B cell (primary cell): Measurements from ENCODE around the gene ZNF423. TPM values are rescaled to one million over a fixed set of nuclear protein-coding genes. Genes with fewer than 3 reads are reported as not detected.

ENCODE experiments used
- ATAC-seq: fragments of 200-7000 bp; cut with Tn5 transposase; one replicate; pipeline ENCODE4 v1.10.0; 2021; ENCODE audit warnings: low read depth, mild to moderate bottlenecking, moderate number of reproducible peaks, moderate library complexity
- CTCF ChIA-PET: fragments of 350-600 bp; sonication (Branson Sonifier 250); formaldehyde crosslinking; loops from one replicate; lab custom pipeline; 2021; ENCODE audit warnings: antibody characterized with exemption, inconsistent platforms; lab: Charles Lee
- POLR2A ChIA-PET: fragments of 350-600 bp; sonication (Branson Sonifier 250); formaldehyde crosslinking; loops from one replicate; lab custom pipeline; 2021; ENCODE audit warnings: antibody characterized with exemption; lab: Charles Lee
- DNase-seq: peaks from one replicate; pipeline ENCODE4 v3.0.0; 2013
- H2AFZ ChIP-seq: 2 replicates; pipeline ENCODE4 v1.6.1; 2012; ENCODE audit warnings: mild to moderate bottlenecking, low read depth, low read length; ENCODE audit not compliant: insufficient read depth, poor library complexity, severe bottlenecking
- H3K27ac ChIP-seq, 2 donors: 1 replicate in 1 of 2; 2 replicates in 1 of 2; pipeline ENCODE4 v1.5.1; 2012 to 2013; ENCODE audit warnings: low read length in 2 of 2, mild to moderate bottlenecking in 2 of 2, moderate library complexity in 1 of 2
- H3K27me3 ChIP-seq, 4 experiments: fragments of 200-600 bp in 1 of 4; sonication (generic) in 1 of 4; replicated peaks in 1 of 4; 1 replicate in 2 of 4; 2 replicates in 2 of 4; pipeline versions ENCODE4 v1.6.1 to v1.7.0; 2013 to 2016; ENCODE audit warnings: low read length in 3 of 4, mild to moderate bottlenecking in 2 of 4, mixed read lengths in 1 of 4, moderate library complexity in 1 of 4; ENCODE audit not compliant: insufficient read depth in 4 of 4, control insufficient read depth in 3 of 4; ENCODE audit errors: control extremely low read depth in 1 of 4
- H3K36me3 ChIP-seq, 2 experiments: replicated peaks in 1 of 2; 1 replicate in 1 of 2; 2 replicates in 1 of 2; pipeline versions ENCODE4 v1.6.1 to v1.7.1; 2013; ENCODE audit warnings: low read length in 1 of 2; ENCODE audit not compliant: insufficient read depth in 2 of 2, control insufficient read depth in 1 of 2; ENCODE audit errors: control extremely low read depth in 1 of 2, extremely low read depth in 1 of 2
- H3K4me1 ChIP-seq, 2 donors: fragments of 200-600 bp in 1 of 2; sonication (generic) in 1 of 2; 1 replicate in 1 of 2; 2 replicates in 1 of 2; pipeline versions ENCODE4 v1.5.1 to v1.6.1; 2013 to 2017; ENCODE audit warnings: low read length in 2 of 2; ENCODE audit not compliant: control insufficient read depth in 2 of 2, insufficient read depth in 2 of 2
- H3K4me2 ChIP-seq: replicated peaks from 2 replicates; pipeline ENCODE3; 2012; ENCODE audit warnings: mild to moderate bottlenecking, low read depth, low read length; ENCODE audit not compliant: poor library complexity, severe bottlenecking
- H3K4me3 ChIP-seq, 5 experiments: fragments of 200-600 bp in 1 of 5; sonication (generic) in 1 of 5; 1 replicate in 3 of 5; 2 replicates in 2 of 5; pipeline versions ENCODE4 v1.5.1 to v1.7.0; 2011 to 2016; ENCODE audit warnings: low read length in 4 of 5, mild to moderate bottlenecking in 4 of 5, low read depth in 2 of 5, control low read depth in 1 of 5, moderate library complexity in 1 of 5; ENCODE audit not compliant: insufficient read depth in 1 of 5; ENCODE audit errors: control extremely low read depth in 1 of 5, extremely low read depth in 1 of 5
- H3K79me2 ChIP-seq: fragments of 200-600 bp; sonication (generic); one replicate; pipeline ENCODE4 v1.6.0; 2016; ENCODE audit warnings: low read length; ENCODE audit not compliant: control insufficient read depth, insufficient read depth
- H3K9ac ChIP-seq: fragments of 200-600 bp; sonication (generic); 2 replicates; pipeline ENCODE4 v1.6.1; 2017; ENCODE audit warnings: mild to moderate bottlenecking, low read length, moderate library complexity
- H3K9me3 ChIP-seq, 3 donors: one replicate each; pipeline versions ENCODE4 v1.6.1 to v1.7.1; 2013; ENCODE audit warnings: low read length in 2 of 3; ENCODE audit not compliant: control insufficient read depth in 2 of 3, insufficient read depth in 1 of 3; ENCODE audit errors: control extremely low read depth in 1 of 3
- H4K20me1 ChIP-seq: 2 replicates; pipeline ENCODE4 v1.6.0; 2012; ENCODE audit warnings: mild to moderate bottlenecking, low read length; ENCODE audit not compliant: insufficient read depth, control insufficient read depth, poor library complexity, severe bottlenecking
- H3K27ac Mint-ChIP-seq: one replicate; pipeline ENCODE4 v1.8.0; 2021; ENCODE audit warnings: mixed read lengths
- H3K27me3 Mint-ChIP-seq: one replicate; pipeline ENCODE4 v1.8.0; 2021; ENCODE audit warnings: mixed read lengths
- H3K4me1 Mint-ChIP-seq: one replicate; pipeline ENCODE4 v1.8.0; 2021; ENCODE audit warnings: mixed read lengths
- H3K4me3 Mint-ChIP-seq: one replicate; pipeline ENCODE4 v1.8.0; 2021; ENCODE audit warnings: mixed read lengths
- H3K9me3 Mint-ChIP-seq: one replicate; pipeline ENCODE4 v1.8.0; 2022; ENCODE audit warnings: mixed read lengths; ENCODE audit not compliant: insufficient read depth
- CTCF ChIP-seq: fragments of 200-600 bp; IDR thresholded peaks from one replicate; pipeline ENCODE4 v1.8.0; 2022; ENCODE audit warnings: antibody characterized with exemption, mild to moderate bottlenecking
- EZH2 ChIP-seq: IDR thresholded peaks from 2 replicates; pipeline ENCODE4 v1.6.1; 2012; ENCODE audit warnings: borderline replicate concordance, low read depth, mild to moderate bottlenecking, moderate library complexity, low read length; ENCODE audit not compliant: insufficient read depth, poor library complexity, severe bottlenecking
- WGBS: methylation state at CpG from one replicate; pipeline ENCODE4 v1.1.5; 2013; ENCODE audit warnings: missing lambda C conversion rate; ENCODE audit not compliant: insufficient coverage; 5-methylcytosine and 5-hydroxymethylcytosine counted together
- intact Hi-C: fragments of 100-400 bp; cut with micrococcal nuclease; formaldehyde crosslinking; loops from one replicate; pipeline ENCODE4 v1.10.0; 2022
- polyA plus RNA-seq: library from polyadenylated mRNA; depleted of rRNA; stranded (reverse); fragments of >200 nt; gene quantifications from 2 replicates; pipeline ENCODE4 v1.2.3, GENCODE V29; 2012
- total RNA-seq, 2 donors: library from RNA; stranded (reverse); fragments of 120-200 nt in 1 of 2; gene quantifications; 1 replicate in 1 of 2; 2 replicates in 1 of 2; pipeline versions ENCODE4 v1.2.3 to v1.2.4, GENCODE V29; 2013 to 2022

Gene ZNF423
- total and polyA plus RNA-seq, 2 donors (not counting 1 experiment from before 2014, with no cell fraction given): not detected

- Mint-ChIP-seq H3K4me1 (no peaks in the 10 kb centered on the region), H3K4me3 (no peak overlapping the region), H3K27ac (no peak overlapping the region), H3K27me3 (peaks cover 30% of the 10 kb centered on the region), H3K9me3 (peaks cover 2% of the 10 kb centered on the region)
- H3K4me2 ChIP-seq: no peak overlapping the region
- ChIA-PET POLR2A (no interaction called here), CTCF (no interaction called here)
- H3K4me1 ChIP-seq: no peaks in the 10 kb centered on the region
- no peak overlapping the region for H3K27ac ChIP-seq
- no peaks in the 10 kb centered on the region for H3K9me3 ChIP-seq
- TF ChIP-seq EZH2: no peak
- no peak for TF ChIP-seq CTCF
- H3K4me3 ChIP-seq: no peak overlapping the region
- no peaks in the 10 kb centered on the region for H3K36me3 ChIP-seq
- ATAC-seq: no peak
- no peak overlapping the region for H3K9ac ChIP-seq
- 4% methylated on average over 3 of the region's 5 CpGs for WGBS
- no peak for DNase-seq
- H3K27me3 ChIP-seq: peaks cover 0 to 2% (median 0%) of the 10 kb centered on the region in 4 experiments
- no peak overlapping the region for H2AFZ ChIP-seq
- H3K79me2 ChIP-seq: no peaks in the 10 kb centered on the region
- H4K20me1 ChIP-seq: no peaks in the 10 kb centered on the region
- intact Hi-C loops: no loop called here
These were observed 35.0 kb upstream of the ZNF423 start for GRCh38 chr16:49890876-49891275.

- TF ChIP-seq EZH2 (no peak), CTCF (no peak)
- H3K9ac ChIP-seq: no peak overlapping the region
- no peaks in the 10 kb centered on the region for H3K79me2 ChIP-seq
- no peaks in the 10 kb centered on the region for H3K4me1 ChIP-seq
- H3K9me3 ChIP-seq: no peaks in the 10 kb centered on the region
- ChIA-PET POLR2A (no interaction called here), CTCF (interaction anchor here (0.7 kb wide), 1 partner anchor 43 kb away, joined by 3 read pairs; no protein-coding TSS in a partner anchor)
- no peak overlapping the region for H2AFZ ChIP-seq
- no peak overlapping the region for H3K4me3 ChIP-seq
- intact Hi-C loops: no loop called here
- no peaks in the 10 kb centered on the region for H3K36me3 ChIP-seq
- ATAC-seq (no peak), DNase-seq (no peak)
- no peak overlapping the region for H3K4me3 Mint-ChIP-seq
- H3K27me3 ChIP-seq: peaks cover 0 to 2% (median 0%) of the 10 kb centered on the region in 4 experiments
- no peak overlapping the region for H3K27ac Mint-ChIP-seq
- H3K27ac ChIP-seq: no peak overlapping the region
- no peak overlapping the region for H3K4me2 ChIP-seq
- H3K27me3 Mint-ChIP-seq: peaks cover 31% of the 10 kb centered on the region
- WGBS: 88% methylated on average over 1 of the region's 5 CpGs
- H4K20me1 ChIP-seq: no peaks in the 10 kb centered on the region
- peaks cover 2% of the 10 kb centered on the region for H3K9me3 Mint-ChIP-seq
- no peaks in the 10 kb centered on the region for H3K4me1 Mint-ChIP-seq
These were observed 33.9 kb upstream of the ZNF423 start for GRCh38 chr16:49889725-49890397.
